ENCODE measurements around the gene PDE4D. TPM values are rescaled to one million over a fixed set of nuclear protein-coding genes. Genes with fewer than 3 reads are reported as not detected.

PDE4D gene
- total and polyA plus RNA-seq, 2 experiments from 2014 or later = 4.3 to 9.7 TPM

GRCh38 chr5:59449905-59450644, 443.5 kb downstream of the PDE4D start:
- Histone ChIP-seq H3K4me3 (no peak overlapping the region), H4K20me1 (ENCODE audit: insufficient read depth) (no peaks in the 10 kb centered on the region), H3F3A (ENCODE audit: insufficient read depth) (no peaks in the 10 kb centered on the region), H3K27me3 (replicated peaks; ENCODE audit: insufficient read depth) (no peaks in the 10 kb centered on the region; the same call in 1 of the 2 replicates), H3K4me2 (ENCODE audit: unreplicated experiment) (no peak overlapping the region), H3K9me2 (ENCODE audit: insufficient read depth) (no peaks in the 10 kb centered on the region), H3K9me3 (ENCODE audit: low read depth) (no peaks in the 10 kb centered on the region), H3K27ac (no peak overlapping the region), H3K36me3 (ENCODE audit: low read depth) (no peaks in the 10 kb centered on the region), H2AFZ (no peak overlapping the region), H3K4me1 (ENCODE audit: insufficient read depth) (no peaks in the 10 kb centered on the region), H3K79me2 (ENCODE audit: insufficient read depth) (no peaks in the 10 kb centered on the region), H3K9ac (no peak overlapping the region)
- WGBS, 2 experiments (ENCODE audit: low coverage in 1 of 2, low lambda C conversion rate in 2 of 2, missing lambda C conversion rate in 2 of 2) = 47% methylated on average over 3 of the region's 3 CpGs
- TF ChIP-seq EZH2 (IDR thresholded peaks at IDR 0.05; ENCODE audit: insufficient read depth, poor library complexity, severe bottlenecking) (no peak), EZH2phosphoT487 (IDR thresholded peaks at IDR 0.05; ENCODE audit: insufficient read depth, low read depth) (no peak)
- DNase-seq = no peak
- in situ Hi-C loops (cut with MboI) = no loop called here

GRCh38 chr5:59446356-59446755, 447.2 kb downstream of the PDE4D start:
- no peaks in the 10 kb centered on the region for H3F3A ChIP-seq (ENCODE audit: insufficient read depth)
- H3K79me2 ChIP-seq (ENCODE audit: insufficient read depth) = no peaks in the 10 kb centered on the region
- no peak overlapping the region for H3K27ac ChIP-seq
- no peak overlapping the region for H2AFZ ChIP-seq
- H3K9me2 ChIP-seq (ENCODE audit: insufficient read depth) = no peaks in the 10 kb centered on the region
- WGBS, 2 experiments (ENCODE audit: low coverage in 1 of 2, low lambda C conversion rate in 2 of 2, missing lambda C conversion rate in 2 of 2) = 83 to 86% methylated on average over 2 of the region's 2 CpGs
- no peak for TF ChIP-seq EZH2phosphoT487 (IDR thresholded peaks at IDR 0.05; ENCODE audit: insufficient read depth, low read depth)
- no peak for TF ChIP-seq EZH2 (IDR thresholded peaks at IDR 0.05; ENCODE audit: insufficient read depth, poor library complexity, severe bottlenecking)
- no peak overlapping the region for H3K4me2 ChIP-seq (ENCODE audit: unreplicated experiment)
- no peak overlapping the region for H3K4me3 ChIP-seq
- no peaks in the 10 kb centered on the region for H3K4me1 ChIP-seq (ENCODE audit: insufficient read depth)
- H3K9me3 ChIP-seq (ENCODE audit: low read depth) = no peaks in the 10 kb centered on the region
- no peaks in the 10 kb centered on the region for H4K20me1 ChIP-seq (ENCODE audit: insufficient read depth)
- no peak overlapping the region for H3K9ac ChIP-seq
- in situ Hi-C loops (cut with MboI) = no loop called here
- no peaks in the 10 kb centered on the region; the same call in 1 of the 2 replicates for H3K27me3 ChIP-seq (replicated peaks; ENCODE audit: insufficient read depth)
- no peaks in the 10 kb centered on the region for H3K36me3 ChIP-seq (ENCODE audit: low read depth)
- no peak for DNase-seq

- Histone ChIP-seq H3K9me2 (ENCODE audit: insufficient read depth) (no peaks in the 10 kb centered on the region), H3F3A (ENCODE audit: insufficient read depth) (no peaks in the 10 kb centered on the region), H3K27me3 (replicated peaks; ENCODE audit: insufficient read depth) (no peaks in the 10 kb centered on the region; the same call in 1 of the 2 replicates), H4K20me1 (ENCODE audit: insufficient read depth) (no peaks in the 10 kb centered on the region), H3K9me3 (ENCODE audit: low read depth) (no peaks in the 10 kb centered on the region), H3K4me3 (no peak overlapping the region), H3K9ac (no peak overlapping the region), H3K27ac (no peak overlapping the region), H3K4me2 (ENCODE audit: unreplicated experiment) (no peak overlapping the region), H3K36me3 (ENCODE audit: low read depth) (no peaks in the 10 kb centered on the region), H3K4me1 (ENCODE audit: insufficient read depth) (no peaks in the 10 kb centered on the region), H3K79me2 (ENCODE audit: insufficient read depth) (no peaks in the 10 kb centered on the region), H2AFZ (no peak overlapping the region)
- in situ Hi-C loops (cut with MboI) = no loop called here
- TF ChIP-seq EZH2 (IDR thresholded peaks at IDR 0.05; ENCODE audit: insufficient read depth, poor library complexity, severe bottlenecking) (no peak), EZH2phosphoT487 (IDR thresholded peaks at IDR 0.05; ENCODE audit: insufficient read depth, low read depth) (no peak)
- no peak for DNase-seq
- WGBS, 2 experiments (ENCODE audit: low coverage in 1 of 2, low lambda C conversion rate in 2 of 2, missing lambda C conversion rate in 2 of 2) = 59 to 90% methylated on average over 1 of the region's 1 CpG
Observed at GRCh38 chr5:59445741-59446140, 447.8 kb downstream of the PDE4D start.

GRCh38 chr5:59439303-59439702, 454.2 kb downstream of the PDE4D start:
- Histone ChIP-seq H3K4me2 (ENCODE audit: unreplicated experiment) (no peak overlapping the region), H3K4me3 (no peak overlapping the region), H3K4me1 (ENCODE audit: insufficient read depth) (no peaks in the 10 kb centered on the region), H3K9me3 (ENCODE audit: low read depth) (no peaks in the 10 kb centered on the region), H2AFZ (no peak overlapping the region), H3K9me2 (ENCODE audit: insufficient read depth) (no peaks in the 10 kb centered on the region), H3K79me2 (ENCODE audit: insufficient read depth) (no peaks in the 10 kb centered on the region), H4K20me1 (ENCODE audit: insufficient read depth) (no peaks in the 10 kb centered on the region), H3K36me3 (ENCODE audit: low read depth) (no peaks in the 10 kb centered on the region), H3K9ac (no peak overlapping the region), H3F3A (ENCODE audit: insufficient read depth) (no peaks in the 10 kb centered on the region), H3K27ac (no peak overlapping the region), H3K27me3 (replicated peaks; ENCODE audit: insufficient read depth) (no peaks in the 10 kb centered on the region)
- WGBS, 2 experiments (ENCODE audit: low coverage in 1 of 2, low lambda C conversion rate in 2 of 2, missing lambda C conversion rate in 2 of 2) = 66% methylated on average over 3 of the region's 3 CpGs
- in situ Hi-C loops (cut with MboI) = no loop called here
- DNase-seq = no peak
- TF ChIP-seq EZH2phosphoT487 (IDR thresholded peaks at IDR 0.05; ENCODE audit: insufficient read depth, low read depth) (no peak), EZH2 (IDR thresholded peaks at IDR 0.05; ENCODE audit: insufficient read depth, poor library complexity, severe bottlenecking) (no peak)

Data from GM23248 (cell line).